Mucosa of stomach (tissue), 1 donor: ENCODE measurements around the gene ASXL1.

ENCODE experiments used
- H3K27me3 ChIP-seq: one replicate; pipeline ENCODE4 v1.7.0; 2013; ENCODE audit warnings: mild to moderate bottlenecking, low read length; ENCODE audit not compliant: control insufficient read depth, insufficient read depth
- H3K36me3 ChIP-seq: one replicate; pipeline ENCODE4 v1.7.0; 2013; ENCODE audit warnings: low read length; ENCODE audit not compliant: control insufficient read depth, insufficient read depth
- H3K4me1 ChIP-seq: one replicate; pipeline ENCODE4 v1.7.0; 2013; ENCODE audit warnings: mild to moderate bottlenecking, low read length; ENCODE audit not compliant: control insufficient read depth, insufficient read depth
- H3K4me3 ChIP-seq: one replicate; pipeline ENCODE4 v1.7.0; 2013; ENCODE audit warnings: low read length
- H3K9ac ChIP-seq: one replicate; pipeline ENCODE4 v1.7.0; 2013; ENCODE audit warnings: mild to moderate bottlenecking, low read length, moderate library complexity
- H3K9me3 ChIP-seq: one replicate; pipeline ENCODE4 v1.7.0; 2013; ENCODE audit warnings: mild to moderate bottlenecking, low read length, moderate library complexity; ENCODE audit not compliant: control insufficient read depth
- donor health status: Pancreatic carcinoma.

The ASXL1 gene

GRCh38 chr20:32449057-32449889 is 91.1 kb downstream of the ASXL1 start:
- H3K4me3 ChIP-seq: no peak overlapping the region
- H3K9me3 ChIP-seq: no peaks in the 10 kb centered on the region
- H3K36me3 ChIP-seq: peaks cover 52% of the 10 kb centered on the region
- peak overlapping the region; percentile 34 for H3K9ac ChIP-seq
- H3K4me1 ChIP-seq: peaks cover 29% of the 10 kb centered on the region
- H3K27me3 ChIP-seq: no peaks in the 10 kb centered on the region

- Histone ChIP-seq H3K9me3 (no peaks in the 10 kb centered on the region), H3K4me3 (no peak overlapping the region), H3K27me3 (no peaks in the 10 kb centered on the region), H3K4me1 (peaks cover 29% of the 10 kb centered on the region), H3K9ac (peak overlapping the region; percentile 34), H3K36me3 (peaks cover 46% of the 10 kb centered on the region)
These were observed 91.8 kb downstream of the ASXL1 start for GRCh38 chr20:32449890-32450401.

GRCh38 chr20:32450484-32451061 is 92.4 kb downstream of the ASXL1 start:
- Histone ChIP-seq H3K9me3 (no peaks in the 10 kb centered on the region), H3K4me3 (no peak overlapping the region), H3K27me3 (no peaks in the 10 kb centered on the region), H3K4me1 (peaks cover 24% of the 10 kb centered on the region), H3K36me3 (peaks cover 45% of the 10 kb centered on the region), H3K9ac (peak overlapping the region; percentile 34)

- H3K4me3 ChIP-seq: no peak overlapping the region
- H3K4me1 ChIP-seq: peaks cover 17% of the 10 kb centered on the region
- peaks cover 51% of the 10 kb centered on the region for H3K36me3 ChIP-seq
- H3K27me3 ChIP-seq: no peaks in the 10 kb centered on the region
- no peak overlapping the region for H3K9ac ChIP-seq
- no peaks in the 10 kb centered on the region for H3K9me3 ChIP-seq
These were observed 93.2 kb downstream of the ASXL1 start for GRCh38 chr20:32451340-32451681.

GRCh38 chr20:32451682-32452461 is 93.7 kb downstream of the ASXL1 start:
- Histone ChIP-seq H3K27me3 (no peaks in the 10 kb centered on the region), H3K9me3 (no peaks in the 10 kb centered on the region), H3K36me3 (peaks cover 48% of the 10 kb centered on the region), H3K4me3 (no peak overlapping the region), H3K4me1 (peaks cover 16% of the 10 kb centered on the region), H3K9ac (no peak overlapping the region)

- H3K4me1 ChIP-seq: peaks cover 23% of the 10 kb centered on the region
- no peak overlapping the region for H3K4me3 ChIP-seq
- peaks cover 45% of the 10 kb centered on the region for H3K36me3 ChIP-seq
- no peak overlapping the region for H3K9ac ChIP-seq
- no peaks in the 10 kb centered on the region for H3K9me3 ChIP-seq
- H3K27me3 ChIP-seq: no peaks in the 10 kb centered on the region
These were observed 94.8 kb downstream of the ASXL1 start for GRCh38 chr20:32452776-32453466.

- Histone ChIP-seq H3K4me1 (peaks cover 25% of the 10 kb centered on the region), H3K36me3 (peaks cover 38% of the 10 kb centered on the region)
These were observed 95.5 kb downstream of the ASXL1 start for GRCh38 chr20:32453467-32454163.

GRCh38 chr20:32454164-32455145 is 96.3 kb downstream of the ASXL1 start:
- Histone ChIP-seq H3K9ac (no peak overlapping the region), H3K36me3 (peaks cover 38% of the 10 kb centered on the region), H3K4me3 (no peak overlapping the region), H3K9me3 (no peaks in the 10 kb centered on the region), H3K27me3 (no peaks in the 10 kb centered on the region), H3K4me1 (peaks cover 25% of the 10 kb centered on the region)

More at GRCh38 chr20:32453467-32454163, 95.5 kb downstream of the ASXL1 start:
- Histone ChIP-seq H3K9ac (no peak overlapping the region), H3K27me3 (no peaks in the 10 kb centered on the region), H3K9me3 (no peaks in the 10 kb centered on the region), H3K4me3 (no peak overlapping the region)

GRCh38 chr20:32455171-32455900 is 97.2 kb downstream of the ASXL1 start:
- Histone ChIP-seq H3K36me3 (peaks cover 32% of the 10 kb centered on the region), H3K4me1 (peaks cover 17% of the 10 kb centered on the region), H3K9ac (no peak overlapping the region), H3K9me3 (no peaks in the 10 kb centered on the region), H3K27me3 (no peaks in the 10 kb centered on the region), H3K4me3 (no peak overlapping the region)
